C4-2B (cell line): ENCODE data around the gene WDTC1.

ENCODE experiments used
- H3K27ac ChIP-seq: fragments of 450-650 bp; 2 replicates; pipeline ENCODE4 v1.5.1; 2017
- ZFX ChIP-seq: fragments of 450-650 bp; IDR thresholded peaks from 2 replicates; pipeline ENCODE4 v1.6.1; 2017
- TF ChIP-seq, protein P1 (sequence below): fragments of 450-650 bp; conservative IDR thresholded peaks from 2 replicates; pipeline ENCODE4 v1.5.1; 2017; ENCODE audit warnings: mild to moderate bottlenecking

WDTC1 gene

DNA sequence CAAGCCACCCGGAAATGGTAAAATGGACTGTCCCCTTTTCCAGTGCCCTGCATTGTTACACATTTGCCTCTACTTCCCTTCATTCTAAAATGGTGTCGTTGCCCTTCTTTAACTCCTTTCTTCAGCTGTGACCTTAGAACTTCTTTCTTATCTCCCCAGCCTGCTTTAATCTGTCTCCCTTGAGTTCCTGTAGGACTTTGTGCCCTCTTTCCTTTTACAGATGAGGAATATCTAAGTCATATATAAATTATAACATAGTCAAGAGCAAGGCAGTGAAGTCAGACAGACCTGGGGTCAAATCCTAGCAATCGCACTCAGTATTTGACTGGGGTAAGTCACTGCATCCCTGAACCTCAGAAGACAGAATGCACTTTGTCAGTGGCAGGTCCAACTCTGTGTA is 56.1 kb downstream of the WDTC1 start:
- no peak for TF ChIP-seq ZFX
- TF ChIP-seq, protein P1, sequence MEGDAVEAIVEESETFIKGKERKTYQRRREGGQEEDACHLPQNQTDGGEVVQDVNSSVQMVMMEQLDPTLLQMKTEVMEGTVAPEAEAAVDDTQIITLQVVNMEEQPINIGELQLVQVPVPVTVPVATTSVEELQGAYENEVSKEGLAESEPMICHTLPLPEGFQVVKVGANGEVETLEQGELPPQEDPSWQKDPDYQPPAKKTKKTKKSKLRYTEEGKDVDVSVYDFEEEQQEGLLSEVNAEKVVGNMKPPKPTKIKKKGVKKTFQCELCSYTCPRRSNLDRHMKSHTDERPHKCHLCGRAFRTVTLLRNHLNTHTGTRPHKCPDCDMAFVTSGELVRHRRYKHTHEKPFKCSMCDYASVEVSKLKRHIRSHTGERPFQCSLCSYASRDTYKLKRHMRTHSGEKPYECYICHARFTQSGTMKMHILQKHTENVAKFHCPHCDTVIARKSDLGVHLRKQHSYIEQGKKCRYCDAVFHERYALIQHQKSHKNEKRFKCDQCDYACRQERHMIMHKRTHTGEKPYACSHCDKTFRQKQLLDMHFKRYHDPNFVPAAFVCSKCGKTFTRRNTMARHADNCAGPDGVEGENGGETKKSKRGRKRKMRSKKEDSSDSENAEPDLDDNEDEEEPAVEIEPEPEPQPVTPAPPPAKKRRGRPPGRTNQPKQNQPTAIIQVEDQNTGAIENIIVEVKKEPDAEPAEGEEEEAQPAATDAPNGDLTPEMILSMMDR = no peak
- no peak overlapping the region for H3K27ac ChIP-seq

GRCh38 chr1:27292106-27292505 is 57.7 kb downstream of the WDTC1 start:
- H3K27ac ChIP-seq = no peak overlapping the region
- TF ChIP-seq ZFX = no peak
- TF ChIP-seq, protein P1 = no peak

DNA sequence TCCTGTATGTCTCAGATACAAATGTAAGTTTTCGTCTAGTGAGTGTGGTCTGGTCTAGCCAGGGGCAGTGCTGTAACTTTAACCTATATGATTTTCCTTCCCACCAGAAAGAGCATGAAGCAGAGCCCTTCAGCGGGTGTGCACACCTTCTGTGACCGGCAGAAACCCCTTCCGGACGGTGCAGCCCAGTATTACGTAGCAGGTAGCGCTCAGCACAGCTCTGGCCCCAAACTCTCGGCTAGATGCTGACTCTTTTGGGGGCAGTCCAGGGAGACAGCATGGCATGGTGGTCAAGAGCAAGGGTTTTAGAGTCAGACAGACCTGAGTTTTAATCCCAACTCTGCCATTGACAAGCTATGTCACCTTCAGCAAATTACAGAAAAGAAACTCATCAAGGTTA is 59.5 kb downstream of the WDTC1 start:
- no peak for TF ChIP-seq ZFX
- TF ChIP-seq, protein P1 = no peak
- no peak overlapping the region for H3K27ac ChIP-seq

- no peak overlapping the region for H3K27ac ChIP-seq
- TF ChIP-seq ZFX = no peak
- TF ChIP-seq, protein P1 = peak; percentile 87
Observed at GRCh38 chr1:27296773-27297291, 62.4 kb downstream of the WDTC1 start.

DNA sequence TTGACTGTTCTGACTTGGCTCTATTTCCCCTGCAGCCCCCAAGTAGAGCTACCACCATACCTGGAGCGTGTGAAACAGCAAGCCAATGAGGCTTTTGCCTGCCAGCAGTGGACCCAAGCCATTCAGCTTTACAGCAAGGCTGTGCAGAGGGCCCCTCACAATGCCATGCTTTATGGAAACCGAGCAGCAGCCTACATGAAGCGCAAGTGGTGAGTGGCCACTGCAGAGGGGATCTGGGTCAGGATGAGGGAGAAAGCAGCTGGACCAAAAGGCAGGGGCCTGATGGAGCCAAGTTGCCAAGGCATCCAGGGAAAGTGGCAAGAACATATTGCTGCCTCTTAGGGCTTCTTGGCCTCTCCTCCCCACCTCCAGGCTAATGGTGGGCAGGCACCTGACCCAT is 63.5 kb downstream of the WDTC1 start:
- no peak overlapping the region for H3K27ac ChIP-seq
- no peak for TF ChIP-seq ZFX
- TF ChIP-seq, protein P1 = no peak

DNA sequence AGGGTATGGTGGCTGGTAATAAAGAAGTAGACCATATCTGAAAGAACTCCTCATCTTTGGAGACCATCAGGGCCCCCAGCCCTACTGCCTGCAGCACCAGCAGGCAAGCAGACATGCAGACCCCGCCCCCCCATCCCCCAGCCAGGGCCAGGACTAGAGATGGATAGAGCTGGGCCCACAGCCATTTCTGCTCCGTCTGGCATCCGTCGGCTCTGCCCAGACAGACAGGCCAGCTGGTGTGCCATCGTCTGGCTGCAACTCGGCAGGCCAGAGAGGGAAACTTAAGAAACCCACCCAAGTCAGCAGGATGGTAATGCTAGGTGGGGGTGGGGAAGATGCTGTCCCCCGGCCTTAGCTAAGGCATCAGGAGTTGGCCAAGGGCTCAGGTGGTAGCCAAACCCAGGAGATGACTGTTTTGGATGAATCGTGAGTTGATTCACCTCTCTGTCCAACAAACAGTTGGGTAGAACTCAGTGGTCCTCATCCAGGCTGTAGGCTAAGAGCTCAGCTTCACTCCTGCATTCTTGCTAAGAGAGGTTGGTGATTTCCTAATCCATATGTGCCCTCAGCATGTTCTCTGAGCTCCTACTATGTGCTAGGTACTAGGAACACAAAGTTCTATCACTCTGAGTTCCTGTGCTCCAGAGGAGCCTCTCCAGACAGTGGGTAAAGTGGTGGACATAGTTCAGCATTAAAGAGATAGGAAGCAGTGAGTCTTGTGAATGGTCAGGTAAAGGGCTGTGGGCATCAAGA is 64.4 kb downstream of the WDTC1 start:
- TF ChIP-seq, protein P1 = no peak
- no peak for TF ChIP-seq ZFX
- H3K27ac ChIP-seq = no peak overlapping the region

DNA sequence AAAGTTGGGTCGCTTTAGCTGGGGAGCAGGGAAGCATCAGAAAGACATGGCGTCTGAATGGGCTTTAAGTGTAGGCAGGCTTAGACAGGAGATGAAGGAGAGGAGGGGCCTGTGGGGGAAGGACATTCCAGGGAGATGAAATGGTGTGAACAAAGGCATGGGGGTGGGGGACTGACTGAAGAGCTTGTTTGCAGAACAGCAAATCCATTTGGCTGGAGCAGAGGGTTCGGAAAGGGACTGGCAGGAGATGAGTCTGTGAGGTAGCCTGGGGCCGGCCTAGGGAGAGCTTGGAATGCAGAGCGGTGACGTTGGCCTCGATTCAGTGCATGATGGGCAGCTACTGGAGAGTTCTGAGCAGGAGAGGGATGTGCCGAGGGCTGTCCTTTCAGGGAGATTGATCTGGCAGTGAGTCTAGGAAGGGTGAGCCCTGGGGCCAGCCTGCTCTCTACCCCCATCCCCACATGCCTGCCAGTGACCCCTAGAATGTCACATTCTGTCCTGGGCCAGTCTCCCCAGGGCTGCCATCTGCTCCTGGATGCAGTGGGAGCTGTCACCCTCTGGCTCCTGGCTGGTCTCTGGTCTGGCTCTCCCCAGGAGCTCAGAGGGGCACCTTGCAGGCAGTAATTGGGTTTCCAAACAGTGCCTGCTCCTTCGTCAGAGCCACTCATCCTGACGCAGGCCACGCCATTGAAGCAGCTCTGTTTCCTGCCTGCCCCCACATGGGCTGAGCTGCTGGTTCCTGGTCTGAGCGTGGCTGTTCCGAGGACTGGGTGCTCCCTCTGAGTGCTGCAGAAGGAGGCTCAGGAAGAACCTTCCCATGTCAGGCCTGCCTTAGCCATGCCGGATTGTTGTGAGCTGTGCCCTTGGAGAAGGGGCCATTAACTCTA is 65.2 kb downstream of the WDTC1 start:
- TF ChIP-seq, protein P1 = no peak
- no peak for TF ChIP-seq ZFX
- H3K27ac ChIP-seq = no peak overlapping the region
